Effector memory CD8-positive, alpha-beta T cell (primary cell): Measurements from ENCODE around the gene TMEM53.

Source experiments
- ATAC-seq: fragments of 150-1000 bp; cut with Tn5 transposase; replicated peaks from 2 replicates; pipeline ENCODE4 v1.10.0; 2021; ENCODE audit warnings: mild to moderate bottlenecking, moderate library complexity
- DNase-seq, 3 experiments: peaks; one replicate each; pipeline ENCODE4 v3.0.0; 2021
- H3K27ac Mint-ChIP-seq, 2 donors: one replicate each; pipeline ENCODE4 v1.8.0; 2022; ENCODE audit warnings: mild to moderate bottlenecking in 2 of 2, mixed read lengths in 2 of 2, moderate library complexity in 2 of 2
- H3K27me3 Mint-ChIP-seq, 2 donors: one replicate each; pipeline ENCODE4 v1.8.0; 2022; ENCODE audit warnings: mixed read lengths in 2 of 2
- H3K36me3 Mint-ChIP-seq: one replicate; pipeline ENCODE4 v1.8.0; 2022; ENCODE audit warnings: mild to moderate bottlenecking, moderate library complexity, mixed read lengths; ENCODE audit not compliant: insufficient read depth
- H3K4me1 Mint-ChIP-seq, 2 donors: one replicate each; pipeline ENCODE4 v1.8.0; 2022; ENCODE audit warnings: low read depth in 2 of 2, mixed read lengths in 2 of 2
- H3K4me3 Mint-ChIP-seq, 2 donors: one replicate each; pipeline ENCODE4 v1.8.0; 2022; ENCODE audit warnings: mild to moderate bottlenecking in 2 of 2, mixed read lengths in 2 of 2, moderate library complexity in 2 of 2
- H3K9me3 Mint-ChIP-seq, 2 donors: one replicate each; pipeline ENCODE4 v1.8.0; 2022; ENCODE audit warnings: mixed read lengths in 2 of 2

The TMEM53 gene

DNA sequence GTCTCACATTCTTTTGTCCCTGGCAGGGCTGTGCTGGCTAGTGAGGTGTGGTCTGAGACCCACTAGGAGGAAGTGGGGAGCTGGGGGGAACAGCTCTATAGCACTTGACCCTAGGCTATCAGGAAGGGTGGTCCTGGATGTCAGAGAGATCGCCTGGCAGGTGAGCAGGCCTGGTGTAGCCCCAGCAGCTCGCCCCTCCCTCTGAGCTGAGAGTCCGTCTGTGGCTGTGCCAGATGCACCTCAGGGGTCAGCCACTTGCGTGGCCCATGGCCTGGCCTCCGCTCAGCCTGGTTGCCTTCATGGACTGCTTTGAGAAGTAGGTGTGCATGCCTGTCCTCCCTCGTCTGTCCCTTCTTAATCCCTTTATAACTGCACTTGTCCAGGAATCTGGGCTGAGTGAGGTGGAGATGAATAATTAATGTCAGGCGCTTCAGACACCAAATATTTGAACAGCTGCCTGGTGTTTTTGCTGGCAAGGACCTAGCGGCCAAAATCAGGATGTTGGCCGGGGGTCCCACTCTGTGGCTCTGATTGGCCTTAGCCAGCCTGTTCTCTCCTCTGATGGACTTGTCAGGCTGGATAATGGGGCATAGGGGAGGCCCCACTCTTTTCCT, 30.5 kb downstream of the TMEM53 start:
- no peaks in the 10 kb centered on the region for H3K27me3 Mint-ChIP-seq
- H3K9me3 Mint-ChIP-seq = no peaks in the 10 kb centered on the region
- H3K36me3 Mint-ChIP-seq = peaks cover 48% of the 10 kb centered on the region
- ATAC-seq (no peak), DNase-seq (no peak)
- peaks cover 17% of the 10 kb centered on the region in 2 donors for H3K4me1 Mint-ChIP-seq
- H3K4me3 Mint-ChIP-seq = no peak overlapping the region
- peak overlapping the region in 1 of 2 donors; percentile 49 for H3K27ac Mint-ChIP-seq

DNA sequence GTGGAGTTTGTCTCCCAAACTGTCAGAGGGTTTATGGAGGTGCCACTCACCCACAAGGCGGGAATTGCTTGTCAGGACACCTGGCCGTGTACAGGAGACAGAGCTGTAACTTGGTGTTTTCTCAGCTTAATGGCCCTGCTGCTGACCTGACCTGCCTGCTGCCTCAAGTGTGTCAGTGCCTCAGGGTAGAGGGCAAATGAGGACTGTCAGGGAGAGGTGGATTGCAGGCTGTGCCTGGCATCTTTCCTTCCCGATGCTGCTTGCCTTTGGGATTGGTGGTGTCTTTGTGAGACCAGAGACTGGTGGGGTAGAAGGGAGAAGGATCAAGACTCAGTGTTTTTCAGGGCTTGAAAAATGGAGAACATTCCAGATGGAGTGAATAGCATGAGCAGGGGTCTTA, 31.4 kb downstream of the TMEM53 start:
- H3K4me3 Mint-ChIP-seq = no peak overlapping the region
- H3K4me1 Mint-ChIP-seq = peaks cover 20 to 24% of the 10 kb centered on the region in 2 donors
- H3K27me3 Mint-ChIP-seq = no peaks in the 10 kb centered on the region
- peaks cover 57% of the 10 kb centered on the region for H3K36me3 Mint-ChIP-seq
- ATAC-seq (no peak), DNase-seq (no peak)
- H3K27ac Mint-ChIP-seq = peak overlapping the region in 1 of 2 donors; percentile 26
- H3K9me3 Mint-ChIP-seq = no peaks in the 10 kb centered on the region

DNA sequence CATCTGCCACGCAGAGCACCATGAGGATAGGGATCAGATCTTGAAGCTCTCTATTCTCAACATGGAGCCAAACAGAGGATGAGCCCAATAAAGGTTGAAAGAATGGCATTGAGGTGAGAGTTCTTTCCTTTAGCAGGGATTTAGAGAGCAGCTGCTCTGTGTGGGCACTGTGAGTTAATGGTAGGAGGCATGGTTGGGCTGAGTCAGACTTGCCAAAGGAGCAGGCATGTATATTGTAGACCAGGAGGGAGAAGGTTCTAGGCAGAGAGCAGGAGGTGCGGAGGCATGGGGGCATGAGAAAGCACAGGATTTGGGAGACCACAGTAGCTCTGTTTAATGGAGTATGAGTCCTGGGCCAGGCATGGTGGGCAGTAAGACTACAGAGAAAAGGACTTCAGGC, 32.0 kb downstream of the TMEM53 start:
- Mint-ChIP-seq H3K9me3 (no peaks in the 10 kb centered on the region), H3K4me3 (no peak overlapping the region), H3K36me3 (peaks cover 59% of the 10 kb centered on the region), H3K4me1 (peaks cover 23 to 26% of the 10 kb centered on the region in 2 donors), H3K27ac (peak overlapping the region; percentile 26 to 32), H3K27me3 (no peaks in the 10 kb centered on the region)
- no peak for DNase-seq
- no peak for ATAC-seq

DNA sequence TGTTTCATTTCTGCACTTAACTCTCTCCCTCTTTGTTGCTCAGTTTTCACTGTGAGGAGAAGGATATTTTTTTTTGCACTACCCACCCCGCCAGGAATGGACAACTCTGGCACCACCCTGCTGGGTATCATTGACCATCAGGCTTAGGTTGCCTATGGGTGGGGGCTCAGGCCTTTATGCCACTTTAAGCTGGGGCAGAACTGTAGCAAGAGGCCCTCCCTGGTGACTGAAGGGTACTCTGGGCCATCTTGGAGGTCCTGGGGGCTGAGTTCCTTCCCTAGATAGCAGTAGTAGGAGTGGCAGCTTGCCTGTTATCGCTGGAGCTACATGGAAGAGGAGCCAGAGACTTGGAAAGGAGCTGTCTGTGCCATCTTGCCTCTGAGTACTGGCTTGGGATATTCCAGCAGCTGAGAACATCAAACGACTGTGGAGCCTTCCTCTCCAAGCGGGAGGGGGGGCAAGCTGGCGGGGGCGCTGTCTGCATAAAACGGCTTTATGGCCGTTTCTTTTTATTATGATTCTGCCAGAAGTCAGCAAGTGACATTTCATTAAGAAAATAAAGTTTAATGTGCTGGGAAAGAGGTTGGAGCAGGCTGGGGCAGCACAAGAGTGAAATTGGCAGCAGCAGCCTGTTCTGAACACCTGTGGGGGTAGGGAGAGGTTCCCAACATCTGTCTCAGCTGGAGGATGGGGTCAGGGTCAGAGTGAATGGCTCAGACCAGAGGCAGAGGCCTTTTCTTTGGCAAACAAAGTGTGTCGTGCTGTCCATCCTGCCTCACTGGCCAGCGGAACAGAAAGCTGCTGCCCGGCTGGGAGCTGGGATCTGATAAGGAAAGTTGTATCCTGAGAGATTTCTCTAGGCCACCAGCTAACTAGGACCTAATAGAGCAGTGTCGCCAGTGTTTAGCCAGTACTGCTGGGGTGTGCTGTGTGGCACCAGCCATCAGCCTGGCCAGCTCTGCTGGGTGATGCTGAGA, 32.9 kb downstream of the TMEM53 start:
- DNase-seq (no peak), ATAC-seq (no peak)
- Mint-ChIP-seq H3K27me3 (no peaks in the 10 kb centered on the region), H3K36me3 (peaks cover 63% of the 10 kb centered on the region), H3K4me1 (peaks cover 20 to 26% of the 10 kb centered on the region in 2 donors), H3K27ac (peak overlapping the region in 1 of 2 donors; percentile 81), H3K4me3 (no peak overlapping the region), H3K9me3 (no peaks in the 10 kb centered on the region)

DNA sequence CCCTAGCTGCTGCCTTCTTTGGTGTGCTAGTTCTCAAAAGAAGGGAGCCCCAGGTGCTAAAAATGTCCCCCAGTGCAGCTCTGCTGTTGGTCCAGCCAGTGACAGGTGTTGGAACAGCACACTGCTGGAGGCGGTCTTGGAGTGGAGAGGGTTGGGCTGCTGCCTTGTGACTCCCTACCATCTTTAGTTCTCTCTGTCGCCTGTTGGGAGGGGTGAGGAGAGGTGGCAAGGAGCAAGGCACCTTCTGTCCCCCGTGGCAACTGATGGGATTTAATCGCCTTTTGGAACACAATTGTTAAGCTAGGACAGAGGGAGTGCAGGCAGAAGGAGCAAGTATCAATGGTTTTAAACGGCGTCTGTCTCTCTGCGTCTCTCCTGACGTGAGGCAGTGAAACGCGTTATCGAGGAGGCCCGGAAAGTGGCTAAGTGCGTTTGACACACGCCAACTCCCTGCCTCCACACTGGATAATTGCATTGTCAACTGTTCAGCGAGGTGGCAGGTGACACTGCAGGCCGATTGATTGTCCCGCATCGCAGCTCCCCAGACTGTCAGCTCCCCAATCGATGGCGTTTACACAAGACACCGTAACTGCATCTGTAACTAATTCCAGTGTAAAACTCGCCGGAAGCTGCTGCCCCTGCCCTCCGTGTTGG, 34.0 kb downstream of the TMEM53 start:
- Mint-ChIP-seq H3K27ac (no peak overlapping the region), H3K9me3 (no peaks in the 10 kb centered on the region), H3K36me3 (peaks cover 68% of the 10 kb centered on the region), H3K27me3 (no peaks in the 10 kb centered on the region), H3K4me3 (no peak overlapping the region), H3K4me1 (peaks cover 26 to 35% of the 10 kb centered on the region in 2 donors)
- no peak for DNase-seq
- no peak for ATAC-seq

DNA sequence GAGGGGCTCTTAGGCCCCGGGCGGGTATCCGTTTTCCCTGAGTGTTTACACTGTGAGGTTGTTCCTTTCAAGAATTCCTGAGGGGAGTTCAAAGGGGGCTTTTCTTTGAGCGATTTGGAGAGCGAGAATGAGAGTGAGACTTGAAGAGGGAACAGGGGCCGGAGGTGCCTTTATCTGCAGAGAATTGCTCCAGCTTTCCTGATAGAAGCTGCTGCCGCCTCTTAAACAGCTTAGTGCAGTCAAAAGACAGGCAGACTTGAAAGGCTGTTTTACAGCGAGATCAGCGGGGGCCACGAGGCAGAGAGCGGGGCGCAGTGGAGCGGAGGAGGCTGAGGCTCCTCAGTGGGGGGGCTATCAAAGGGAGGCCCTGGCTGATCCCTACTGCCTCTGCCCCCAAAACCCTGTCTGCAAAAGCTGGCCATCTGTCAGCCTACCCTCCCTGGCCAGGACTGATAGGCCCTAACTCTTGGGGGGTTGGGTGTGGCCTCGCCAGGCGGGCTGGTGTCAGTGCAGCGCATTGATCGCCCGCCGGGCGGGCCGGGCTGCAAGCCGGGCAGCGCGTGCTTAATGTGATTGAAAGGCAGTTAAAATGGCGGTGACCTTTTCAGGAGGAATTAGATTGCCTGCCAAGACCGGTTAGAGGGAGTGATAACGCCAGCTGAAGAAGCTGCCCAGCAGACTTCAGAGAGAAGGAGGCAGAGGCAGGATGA, 36.4 kb downstream of the TMEM53 start:
- DNase-seq (no peak), ATAC-seq (no peak)
- Mint-ChIP-seq H3K36me3 (peaks cover 66% of the 10 kb centered on the region), H3K9me3 (no peaks in the 10 kb centered on the region), H3K4me1 (peaks cover 46% of the 10 kb centered on the region in 2 donors), H3K4me3 (no peak overlapping the region), H3K27me3 (no peaks in the 10 kb centered on the region), H3K27ac (peak overlapping the region in 1 of 2 donors; percentile 41)

DNA sequence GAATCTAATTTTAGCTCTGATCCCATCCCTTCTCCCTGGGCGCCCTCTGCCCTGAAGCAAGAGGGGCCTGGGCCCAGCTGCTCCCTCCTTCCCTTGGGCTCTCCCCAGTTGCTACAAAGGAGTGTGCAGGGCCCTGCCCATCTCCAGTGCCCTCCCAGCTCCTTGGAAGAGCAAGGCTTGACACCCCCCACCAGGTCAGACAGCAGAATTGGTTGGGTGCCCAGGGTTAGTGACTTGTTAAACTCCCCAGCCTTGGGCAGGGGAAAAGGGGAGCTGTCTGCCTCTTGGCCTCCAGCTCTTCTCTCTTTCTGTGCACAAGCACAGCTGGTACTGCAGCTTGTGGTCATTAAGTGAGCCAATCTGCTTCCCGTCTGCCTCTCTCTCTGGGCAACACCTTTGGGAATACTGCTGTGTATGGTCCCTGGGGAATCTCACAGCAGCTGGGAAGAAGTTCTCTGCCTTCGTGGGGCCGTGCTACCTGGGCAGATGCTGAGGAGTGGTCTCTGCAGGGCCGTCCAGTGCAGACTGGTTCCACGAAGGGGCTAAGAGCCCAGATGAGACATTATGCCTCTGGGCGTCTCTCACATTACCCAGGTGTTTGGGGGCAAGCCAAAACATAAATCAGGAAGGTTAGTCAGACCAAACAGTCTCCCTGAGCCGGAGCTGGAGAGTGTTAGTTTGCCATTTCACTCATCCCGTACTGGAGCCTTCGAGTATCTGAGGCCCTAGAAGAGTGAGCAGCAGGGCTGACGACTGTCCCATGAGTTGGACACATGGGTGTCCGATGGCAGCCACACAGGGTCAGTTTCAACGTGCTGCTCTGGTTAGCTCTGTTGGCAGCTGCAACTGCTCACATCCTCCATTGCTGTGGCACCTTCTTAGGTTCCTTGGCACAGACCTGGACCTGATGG, 37.3 kb downstream of the TMEM53 start:
- H3K9me3 Mint-ChIP-seq = no peaks in the 10 kb centered on the region
- no peaks in the 10 kb centered on the region for H3K27me3 Mint-ChIP-seq
- peaks cover 68% of the 10 kb centered on the region for H3K36me3 Mint-ChIP-seq
- H3K4me3 Mint-ChIP-seq = no peak overlapping the region
- H3K27ac Mint-ChIP-seq = peak overlapping the region in 1 of 2 donors; percentile 59
- ATAC-seq (no peak), DNase-seq (no peak)
- peaks cover 46 to 47% of the 10 kb centered on the region in 2 donors for H3K4me1 Mint-ChIP-seq

DNA sequence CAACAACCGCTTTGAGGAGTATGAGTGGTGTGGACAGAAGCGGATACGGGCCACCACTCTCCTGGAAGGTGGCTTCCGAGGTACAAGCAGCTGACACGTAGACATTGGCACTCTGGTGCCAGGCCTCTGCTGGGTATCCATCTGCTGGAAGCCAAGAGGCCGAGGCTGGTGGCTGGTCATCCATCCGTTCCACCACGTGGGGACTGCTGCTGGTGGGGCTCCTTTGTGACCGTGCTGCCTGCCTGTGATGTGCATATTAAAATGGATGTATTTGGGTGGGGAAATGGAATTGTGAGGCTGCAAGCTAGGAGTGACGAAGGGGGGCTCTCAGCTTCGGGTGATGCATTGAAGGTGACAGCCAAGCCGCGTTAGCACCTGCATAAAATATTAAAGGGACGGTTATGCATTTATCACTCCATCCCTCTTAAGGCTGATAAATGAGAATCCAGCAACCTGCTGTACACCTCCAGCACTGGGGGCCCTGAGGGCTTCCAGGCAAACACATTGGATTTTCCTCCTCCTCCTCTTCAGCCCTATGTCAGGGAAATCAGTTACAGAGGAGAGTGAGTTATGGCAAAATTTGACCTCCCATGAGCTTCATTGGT, 38.1 kb downstream of the TMEM53 start:
- Mint-ChIP-seq H3K27me3 (no peaks in the 10 kb centered on the region), H3K36me3 (peaks cover 68% of the 10 kb centered on the region), H3K4me3 (no peak overlapping the region), H3K4me1 (peaks cover 47 to 49% of the 10 kb centered on the region in 2 donors), H3K27ac (no peak overlapping the region), H3K9me3 (no peaks in the 10 kb centered on the region)
- ATAC-seq (no peak), DNase-seq (no peak)

DNA sequence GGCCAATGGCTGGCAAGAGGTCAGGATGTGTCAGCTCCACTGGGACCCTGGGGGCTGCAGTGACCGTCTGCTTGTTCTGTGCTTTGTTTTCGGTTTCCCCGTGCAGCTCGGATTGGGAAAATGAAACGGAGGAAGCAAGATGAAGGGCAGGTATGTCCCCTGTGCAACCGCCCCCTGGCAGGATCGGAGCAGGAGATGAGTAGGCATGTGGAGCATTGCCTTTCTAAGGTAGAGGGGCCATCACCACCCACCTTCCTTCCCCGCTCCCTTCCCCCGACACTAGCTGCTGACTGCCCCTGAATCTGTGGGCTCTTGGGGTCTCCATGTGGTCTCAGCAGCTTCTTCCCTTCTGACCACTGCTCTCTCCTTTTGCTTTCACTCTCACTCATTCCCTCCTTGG, 38.8 kb downstream of the TMEM53 start:
- Mint-ChIP-seq H3K27me3 (no peaks in the 10 kb centered on the region), H3K4me3 (no peak overlapping the region), H3K36me3 (peaks cover 65% of the 10 kb centered on the region), H3K4me1 (peaks cover 54 to 57% of the 10 kb centered on the region in 2 donors), H3K9me3 (peaks cover 3 to 6% of the 10 kb centered on the region in 2 donors), H3K27ac (peak overlapping the region in 1 of 2 donors; percentile 98)
- no peak for DNase-seq
- ATAC-seq = no peak

DNA sequence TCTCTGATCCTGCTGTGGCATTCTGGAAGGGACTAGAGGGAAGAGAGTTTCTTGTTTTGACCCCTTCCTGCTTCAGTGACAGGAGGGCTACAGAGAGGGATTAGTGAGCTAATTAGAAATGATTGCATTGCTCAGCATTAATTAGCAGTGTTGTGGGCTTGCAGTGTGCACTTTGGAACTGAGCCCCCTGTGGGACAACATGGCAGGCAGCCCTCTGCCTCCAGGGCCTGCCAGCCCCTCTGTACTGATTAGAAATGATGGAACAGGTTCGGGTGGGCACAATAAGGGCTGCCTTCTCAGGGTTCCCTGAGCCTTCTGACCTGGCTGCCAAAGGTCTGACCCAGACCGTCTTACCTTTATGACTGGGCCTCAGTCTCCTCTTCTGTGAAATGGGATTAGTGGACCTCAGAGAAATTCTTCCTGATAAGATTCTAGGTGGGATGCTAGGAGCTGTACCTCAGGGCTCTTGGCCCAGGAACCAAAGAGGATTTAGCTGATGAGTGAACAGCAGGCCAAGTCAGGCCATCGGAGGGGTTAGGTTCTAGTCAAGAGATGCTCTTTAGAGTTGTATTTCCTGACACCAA, 39.6 kb downstream of the TMEM53 start:
- Mint-ChIP-seq H3K36me3 (peaks cover 62% of the 10 kb centered on the region), H3K4me3 (peak overlapping the region; percentile 9 to 19), H3K4me1 (peaks cover 53 to 58% of the 10 kb centered on the region in 2 donors), H3K27ac (peak overlapping the region; percentile 73 to 98), H3K27me3 (no peaks in the 10 kb centered on the region), H3K9me3 (peaks cover 3 to 8% of the 10 kb centered on the region in 2 donors)
- DNase-seq = no peak
- no peak for ATAC-seq

DNA sequence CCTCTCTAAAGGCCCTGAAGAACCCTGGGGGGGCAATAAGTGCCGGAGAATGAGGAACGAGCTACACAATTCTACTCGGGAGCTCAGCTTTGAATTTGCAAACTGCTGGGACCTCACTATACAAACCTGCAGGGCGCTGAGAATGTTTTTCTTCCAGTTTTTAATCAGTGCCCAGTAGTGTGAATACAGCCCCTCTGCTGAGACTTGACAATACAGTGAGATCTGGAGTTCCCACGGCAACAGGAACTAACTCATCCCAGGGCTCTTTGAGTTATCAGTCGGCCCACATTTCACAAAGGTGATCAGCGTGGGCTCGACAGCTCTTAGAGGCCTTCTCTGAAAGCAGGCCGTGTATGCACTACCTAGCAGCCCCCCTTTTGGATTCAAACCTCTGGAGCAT, 41.7 kb downstream of the TMEM53 start:
- DNase-seq (no peak), ATAC-seq (no peak)
- Mint-ChIP-seq H3K4me3 (peak overlapping the region; percentile 92), H3K4me1 (peaks cover 46 to 47% of the 10 kb centered on the region in 2 donors), H3K27me3 (no peaks in the 10 kb centered on the region), H3K27ac (peak overlapping the region; percentile 98 to 99), H3K9me3 (peaks cover 3 to 8% of the 10 kb centered on the region in 2 donors), H3K36me3 (peaks cover 41% of the 10 kb centered on the region)
